Neuronal stem cell (in vitro differentiated cells): ENCODE measurements around the gene ROM1.

ENCODE experiments used
- DNase-seq: peaks from one replicate; pipeline ENCODE4 v3.0.0-alpha.2; 2013; ENCODE audit warnings: low spot score
- H2AFZ ChIP-seq: one replicate; pipeline ENCODE4 v1.6.1; 2013; ENCODE audit warnings: mild to moderate bottlenecking, low read length, inconsistent platforms
- H2AK5ac ChIP-seq: 2 replicates; pipeline ENCODE4 v1.6.1; 2013; ENCODE audit warnings: low read depth, mild to moderate bottlenecking, inconsistent platforms, low read length, moderate library complexity, mixed read lengths
- H2BK120ac ChIP-seq: 2 replicates; pipeline ENCODE4 v1.6.1; 2013; ENCODE audit warnings: low read depth, mild to moderate bottlenecking, inconsistent platforms, low read length, moderate library complexity, mixed read lengths
- H2BK12ac ChIP-seq: one replicate; pipeline ENCODE4 v1.6.1; 2013; ENCODE audit warnings: low read length, inconsistent platforms
- H2BK15ac ChIP-seq: 2 replicates; pipeline ENCODE4 v1.6.1; 2013; ENCODE audit warnings: mild to moderate bottlenecking, low read length, inconsistent platforms, mixed read lengths
- H2BK5ac ChIP-seq: one replicate; pipeline ENCODE4 v1.6.1; 2013; ENCODE audit warnings: inconsistent platforms, mild to moderate bottlenecking, low read length, moderate library complexity
- H3K14ac ChIP-seq: one replicate; pipeline ENCODE4 v1.6.1; 2013; ENCODE audit warnings: low read length, inconsistent platforms
- H3K18ac ChIP-seq: 2 replicates; pipeline ENCODE4 v1.6.1; 2013; ENCODE audit warnings: low read length, inconsistent platforms
- H3K23ac ChIP-seq: 2 replicates; pipeline ENCODE4 v1.6.1; 2013; ENCODE audit warnings: low read depth, mild to moderate bottlenecking, mixed read lengths, low read length, inconsistent platforms; ENCODE audit not compliant: poor library complexity
- H3K27ac ChIP-seq: replicated peaks from 3 replicates; pipeline ENCODE4 v1.5.1; 2013; ENCODE audit warnings: low read length, inconsistent platforms
- H3K27me3 ChIP-seq, 3 experiments: 2 replicates each; pipeline ENCODE4 v1.6.1; 2013; ENCODE audit warnings: low read length in 3 of 3, mild to moderate bottlenecking in 2 of 3, inconsistent platforms in 1 of 3, low read depth in 1 of 3, mixed read lengths in 1 of 3, moderate library complexity in 1 of 3; ENCODE audit not compliant: control insufficient read depth in 3 of 3, insufficient read depth in 3 of 3
- H3K36me3 ChIP-seq, 2 donors: replicated peaks in 1 of 2; 2 replicates each; pipeline ENCODE4 v1.6.1; 2013; ENCODE audit warnings: low read length in 2 of 2; ENCODE audit not compliant: control insufficient read depth in 2 of 2, insufficient read depth in 2 of 2
- H3K4ac ChIP-seq: 2 replicates; pipeline ENCODE4 v1.6.1; 2013; ENCODE audit warnings: inconsistent platforms, mild to moderate bottlenecking, low read length, moderate library complexity
- H3K4me1 ChIP-seq, 2 donors: 1 replicate in 1 of 2; 2 replicates in 1 of 2; pipeline ENCODE4 v1.6.1; 2013; ENCODE audit warnings: low read length in 2 of 2, low read depth in 1 of 2; ENCODE audit not compliant: control insufficient read depth in 2 of 2, insufficient read depth in 1 of 2
- H3K4me2 ChIP-seq: one replicate; pipeline ENCODE4 v1.6.1; 2013; ENCODE audit warnings: mild to moderate bottlenecking, low read length, inconsistent platforms; ENCODE audit not compliant: insufficient read depth, poor library complexity, severe bottlenecking
- H3K4me3 ChIP-seq, 2 donors: 2 replicates each; pipeline ENCODE4 v1.5.1; 2013; ENCODE audit warnings: low read length in 2 of 2, mild to moderate bottlenecking in 2 of 2, inconsistent platforms in 1 of 2, moderate library complexity in 1 of 2
- H3K79me1 ChIP-seq: one replicate; pipeline ENCODE4 v1.6.1; 2013; ENCODE audit warnings: low read depth, mild to moderate bottlenecking, inconsistent platforms, low read length, moderate library complexity
- H3K9ac ChIP-seq: one replicate; pipeline ENCODE4 v1.6.1; 2013; ENCODE audit warnings: mild to moderate bottlenecking, low read depth, low read length, inconsistent platforms; ENCODE audit not compliant: poor library complexity
- H3K9me3 ChIP-seq, 2 donors: replicated peaks in 1 of 2; 2 replicates each; pipeline versions ENCODE3 to v1.6.1; 2013; ENCODE audit warnings: low read length in 2 of 2, mild to moderate bottlenecking in 2 of 2, inconsistent platforms in 1 of 2, low read depth in 1 of 2, mixed read lengths in 1 of 2, moderate library complexity in 1 of 2; ENCODE audit not compliant: control insufficient read depth in 2 of 2, insufficient read depth in 1 of 2
- H4K8ac ChIP-seq: one replicate; pipeline ENCODE4 v1.6.1; 2013; ENCODE audit warnings: low read depth, mild to moderate bottlenecking, inconsistent platforms, low read length, moderate library complexity
- H4K91ac ChIP-seq: one replicate; pipeline ENCODE4 v1.6.1; 2013; ENCODE audit warnings: low read length, low read depth, mild to moderate bottlenecking, inconsistent platforms; ENCODE audit not compliant: poor library complexity
- WGBS, 2 donors: extraction: QIAGEN DNeasy Blood & Tissue Kit; methylation state at CpG; one replicate each; pipeline ENCODE4 v1.1.7; 2013; ENCODE audit warnings: missing lambda C conversion rate in 2 of 2, mixed read lengths in 1 of 2; ENCODE audit not compliant: insufficient read length in 2 of 2, insufficient replicate concordance in 1 of 2; ENCODE audit errors: extremely low coverage in 2 of 2; 5-methylcytosine and 5-hydroxymethylcytosine counted together

ROM1 gene

GRCh38 chr11:62621027-62621566 lies 8.0 kb downstream of the ROM1 start:
- no peak for DNase-seq
- peak overlapping the region; percentile 67 for H3K4me2 ChIP-seq
- peak overlapping the region; percentile 47 for H2BK120ac ChIP-seq
- peaks cover 3% of the 10 kb centered on the region in 2 donors for H3K4me1 ChIP-seq
- no peak overlapping the region for H2AK5ac ChIP-seq
- no peaks in the 10 kb centered on the region for H3K9me3 ChIP-seq
- H2BK15ac ChIP-seq: no peak overlapping the region
- peak overlapping the region; percentile 66 for H3K27ac ChIP-seq
- H2BK12ac ChIP-seq: no peak overlapping the region
- H3K4me3 ChIP-seq: peak overlapping the region; percentile 64 to 81
- no peak overlapping the region for H3K14ac ChIP-seq
- H3K79me1 ChIP-seq: peaks cover 2% of the 10 kb centered on the region
- H3K9ac ChIP-seq: peak overlapping the region; percentile 94
- H3K23ac ChIP-seq: peak overlapping the region; percentile 66
- H3K36me3 ChIP-seq: peaks cover 20 to 51% of the 10 kb centered on the region in 2 donors
- H2BK5ac ChIP-seq: peak overlapping the region; percentile 91
- no CpG with 5 or more reads among the region's 8 CpGs for WGBS, 2 donors
- H3K4ac ChIP-seq: no peak overlapping the region
- H4K91ac ChIP-seq: no peak overlapping the region
- peak overlapping the region; percentile 87 for H3K18ac ChIP-seq
- no peak overlapping the region for H4K8ac ChIP-seq
- no peaks in the 10 kb centered on the region for H3K27me3 ChIP-seq
- H2AFZ ChIP-seq: peak overlapping the region; percentile 88

- peaks cover 22 to 51% of the 10 kb centered on the region in 2 donors for H3K36me3 ChIP-seq
Observed at GRCh38 chr11:62621567-62622470, 8.8 kb downstream of the ROM1 start, which contains the start of gene B3GAT3. Gene B3GAT3, minus strand, starts transcription at chr11:62621986. Its CDS starts 39 bp downstream, at chr11:62621947.

GRCh38 chr11:62622476-62623089 lies 9.5 kb downstream of the ROM1 start:
- H3K4me1 ChIP-seq: peaks cover 3% of the 10 kb centered on the region in 2 donors
- H2AK5ac ChIP-seq: no peak overlapping the region
- no peak overlapping the region for H2BK12ac ChIP-seq
- no peak overlapping the region for H2BK120ac ChIP-seq
- no peak overlapping the region for H4K91ac ChIP-seq
- H3K27ac ChIP-seq: no peak overlapping the region
- no peak overlapping the region for H4K8ac ChIP-seq
- no peak overlapping the region for H2BK15ac ChIP-seq
- no peaks in the 10 kb centered on the region for H3K9me3 ChIP-seq
- no peak overlapping the region for H3K4ac ChIP-seq
- peak overlapping the region; percentile 74 for H3K4me2 ChIP-seq
- H3K14ac ChIP-seq: no peak overlapping the region
- no peaks in the 10 kb centered on the region for H3K27me3 ChIP-seq
- peak overlapping the region; percentile 88 for H2AFZ ChIP-seq
- no peak for DNase-seq
- H2BK5ac ChIP-seq: no peak overlapping the region
- H3K36me3 ChIP-seq: peaks cover 23 to 53% of the 10 kb centered on the region in 2 donors
- no peak overlapping the region for H3K18ac ChIP-seq
- peak overlapping the region in 1 of 2 donors; percentile 64 for H3K4me3 ChIP-seq
- no peak overlapping the region for H3K9ac ChIP-seq
- no peak overlapping the region for H3K23ac ChIP-seq
- WGBS, 2 donors: no CpG with 5 or more reads among the region's 7 CpGs
- no peaks in the 10 kb centered on the region for H3K79me1 ChIP-seq

More at GRCh38 chr11:62621567-62622470, 8.8 kb downstream of the ROM1 start, which contains the start of gene B3GAT3:
- Histone ChIP-seq H2BK5ac (peak within 1 kb of the TSS; percentile 91), H2BK120ac (peak within 1 kb of the TSS; percentile 47), H3K4me1 (peaks cover 3% of the 10 kb centered on the region in 2 donors), H3K79me1 (peaks cover 2% of the 10 kb centered on the region), H3K18ac (peak within 1 kb of the TSS; percentile 87), H3K9ac (peak within 1 kb of the TSS; percentile 94), H3K4me2 (peak within 1 kb of the TSS; percentile 74), H2AFZ (peak within 1 kb of the TSS; percentile 88), H3K14ac (no peak within 1 kb of the TSS), H3K23ac (peak within 1 kb of the TSS; percentile 66), H4K8ac (no peak within 1 kb of the TSS), H2BK15ac (no peak within 1 kb of the TSS), H3K27ac (peak within 1 kb of the TSS; percentile 66), H3K9me3 (no peaks in the 10 kb centered on the region), H3K4me3 (peak within 1 kb of the TSS; percentile 64 to 81), H4K91ac (no peak within 1 kb of the TSS), H3K4ac (no peak within 1 kb of the TSS), H2AK5ac (no peak within 1 kb of the TSS), H3K27me3 (no peaks in the 10 kb centered on the region), H2BK12ac (no peak within 1 kb of the TSS)
- peak; percentile 95 for DNase-seq
- no CpG with 5 or more reads among the region's 77 CpGs for WGBS, 2 donors
